HT1080 (cell line): Measurements from ENCODE around the gene DAB2IP. TPM values are rescaled to one million over a fixed set of nuclear protein-coding genes. Genes with fewer than 3 reads are reported as not detected.

Experiments
- DNase-seq: peaks from one replicate; pipeline ENCODE4 v3.0.0-alpha.2; 2015; ENCODE audit warnings: low read depth
- total RNA-seq: library from RNA; depleted of rRNA; stranded (reverse); fragments of >200 nt; shearing (Covaris generic); gene quantifications from 2 replicates; pipeline ENCODE4 v1.2.3, GENCODE V29; 2014

Gene DAB2IP
- total RNA-seq, 1 experiment from 2014 or later: 16.6 TPM

GRCh38 chr9:121773286-121773953 is 122.0 kb downstream of the DAB2IP start:
- DNase-seq: no peak

- no peak for DNase-seq
Measured at GRCh38 chr9:121773954-121774714, 122.7 kb downstream of the DAB2IP start.

- no peak for DNase-seq
Measured at GRCh38 chr9:121774715-121775613, 123.5 kb downstream of the DAB2IP start.

GRCh38 chr9:121776001-121776738 is 124.7 kb downstream of the DAB2IP start:
- DNase-seq: no peak

DNA sequence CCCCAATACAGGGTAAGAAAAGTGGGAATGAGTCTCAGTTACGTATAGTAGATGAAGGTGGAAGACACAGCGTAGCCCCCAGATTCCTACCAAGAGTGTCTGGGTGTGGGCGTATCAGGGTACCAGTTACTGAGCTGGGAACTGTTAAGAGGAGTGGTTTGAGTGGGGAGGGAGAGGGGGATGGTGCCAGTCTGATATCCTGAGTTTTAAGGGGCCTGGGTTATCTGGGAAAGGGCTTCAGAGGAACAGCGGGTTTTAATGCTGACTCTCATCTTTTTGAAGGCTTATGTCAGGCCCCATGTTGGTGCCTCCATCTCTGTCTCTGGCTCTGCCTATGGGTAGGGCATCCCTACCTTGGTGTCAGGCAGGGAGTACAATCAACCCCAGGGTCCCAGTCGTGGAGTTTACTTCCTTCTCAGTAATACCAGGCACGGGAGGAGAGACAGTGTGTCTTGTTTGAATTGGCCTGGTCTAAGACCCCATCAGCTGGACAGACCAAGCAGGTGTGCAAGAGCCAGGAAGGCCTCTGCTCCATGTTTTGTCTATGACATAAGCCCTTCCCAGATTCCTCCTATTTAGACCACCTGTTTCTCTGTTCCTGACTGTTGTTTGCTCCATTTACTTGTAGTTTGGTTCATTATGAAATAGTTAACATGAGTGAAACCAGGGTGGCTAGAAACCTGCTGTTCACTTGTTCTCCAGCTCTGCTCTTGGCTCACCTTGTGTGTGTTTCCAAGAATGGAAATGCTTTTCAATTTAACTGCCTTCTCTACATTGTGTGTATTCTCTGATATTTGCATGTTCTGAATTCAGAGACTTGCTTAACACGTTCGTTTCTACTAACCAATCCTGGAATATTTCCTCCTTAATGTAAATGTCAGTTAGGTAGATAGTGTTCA is 125.6 kb downstream of the DAB2IP start:
- DNase-seq: no peak

DNA sequence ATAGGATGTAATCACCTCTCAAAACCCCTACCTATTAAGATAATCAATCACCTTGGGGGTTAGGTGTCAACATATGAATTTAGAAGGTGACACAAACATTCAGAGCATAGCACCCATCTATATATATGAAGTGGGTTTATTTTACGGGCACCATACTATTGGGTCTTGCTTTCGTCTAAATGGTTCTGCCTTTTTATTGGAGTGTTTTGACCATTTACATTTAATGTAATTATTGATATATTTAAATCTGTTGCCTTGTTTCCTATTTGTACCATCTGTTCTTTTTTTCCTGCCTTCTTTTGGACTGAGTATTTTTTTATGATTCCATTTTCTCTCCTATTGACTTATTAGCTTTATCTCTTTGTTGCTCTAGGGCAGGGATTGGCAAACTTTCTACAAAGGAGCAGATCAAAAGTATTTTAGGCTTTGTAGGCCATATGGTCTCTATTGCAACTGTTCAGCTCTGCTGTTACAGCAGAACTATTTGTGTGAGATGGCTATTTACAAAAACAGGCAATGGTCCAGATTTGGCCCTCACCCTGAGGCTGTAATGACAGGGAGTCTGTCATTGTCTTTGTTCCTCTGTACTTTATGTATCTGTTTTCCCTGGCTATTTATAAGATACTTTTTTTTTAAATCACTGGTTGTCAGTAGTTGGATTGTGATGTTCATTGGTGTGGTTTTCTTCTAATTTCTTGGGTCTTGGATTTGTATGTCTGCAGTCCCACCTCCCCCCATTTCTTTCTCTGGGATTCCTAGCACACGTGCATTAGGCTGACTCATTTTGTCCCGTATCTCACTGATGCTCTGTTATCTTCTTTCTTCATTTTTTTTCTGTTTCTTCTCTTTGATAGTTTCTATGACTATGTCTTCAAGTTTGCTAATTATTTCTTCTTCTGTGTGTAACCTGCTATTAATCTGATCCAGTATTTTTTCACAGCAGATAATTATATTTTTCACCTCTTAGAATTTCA is 127.1 kb downstream of the DAB2IP start:
- no peak for DNase-seq

DNA sequence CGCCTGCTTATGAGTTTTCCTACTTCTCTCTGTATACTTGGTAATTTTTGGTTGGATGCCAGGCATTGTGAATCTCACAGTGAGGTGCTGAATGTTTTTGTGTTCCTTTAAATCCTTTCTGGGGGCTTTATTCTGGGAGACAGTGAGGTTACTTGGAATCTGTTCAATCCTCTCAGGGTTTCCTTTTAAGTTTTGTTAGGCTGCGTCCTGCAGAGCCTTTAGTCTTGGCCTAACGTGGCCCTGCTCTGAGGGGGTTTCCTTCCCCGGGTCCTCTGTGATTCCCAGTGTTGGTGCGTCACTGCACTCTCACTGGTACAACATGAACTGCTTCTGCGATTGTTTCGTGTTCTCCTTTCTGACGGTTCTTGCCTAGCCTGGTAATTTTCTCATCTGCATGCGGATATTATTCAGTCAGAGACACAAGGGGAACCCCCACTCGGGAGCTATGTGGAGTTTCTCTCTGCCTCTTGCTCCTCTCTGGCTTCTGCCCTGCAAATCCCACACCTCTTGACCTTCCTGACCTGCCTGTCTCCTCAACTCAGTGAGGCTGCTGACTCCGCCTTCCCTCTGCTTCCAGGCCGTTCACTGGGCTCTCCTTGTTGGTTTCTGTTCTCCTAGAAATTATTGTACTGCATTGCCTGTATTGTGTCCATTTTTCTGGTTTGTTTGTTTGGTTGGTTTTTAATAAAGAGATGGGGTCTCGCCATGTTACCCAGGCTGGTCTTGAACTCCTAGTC is 128.1 kb downstream of the DAB2IP start:
- DNase-seq: no peak

DNA sequence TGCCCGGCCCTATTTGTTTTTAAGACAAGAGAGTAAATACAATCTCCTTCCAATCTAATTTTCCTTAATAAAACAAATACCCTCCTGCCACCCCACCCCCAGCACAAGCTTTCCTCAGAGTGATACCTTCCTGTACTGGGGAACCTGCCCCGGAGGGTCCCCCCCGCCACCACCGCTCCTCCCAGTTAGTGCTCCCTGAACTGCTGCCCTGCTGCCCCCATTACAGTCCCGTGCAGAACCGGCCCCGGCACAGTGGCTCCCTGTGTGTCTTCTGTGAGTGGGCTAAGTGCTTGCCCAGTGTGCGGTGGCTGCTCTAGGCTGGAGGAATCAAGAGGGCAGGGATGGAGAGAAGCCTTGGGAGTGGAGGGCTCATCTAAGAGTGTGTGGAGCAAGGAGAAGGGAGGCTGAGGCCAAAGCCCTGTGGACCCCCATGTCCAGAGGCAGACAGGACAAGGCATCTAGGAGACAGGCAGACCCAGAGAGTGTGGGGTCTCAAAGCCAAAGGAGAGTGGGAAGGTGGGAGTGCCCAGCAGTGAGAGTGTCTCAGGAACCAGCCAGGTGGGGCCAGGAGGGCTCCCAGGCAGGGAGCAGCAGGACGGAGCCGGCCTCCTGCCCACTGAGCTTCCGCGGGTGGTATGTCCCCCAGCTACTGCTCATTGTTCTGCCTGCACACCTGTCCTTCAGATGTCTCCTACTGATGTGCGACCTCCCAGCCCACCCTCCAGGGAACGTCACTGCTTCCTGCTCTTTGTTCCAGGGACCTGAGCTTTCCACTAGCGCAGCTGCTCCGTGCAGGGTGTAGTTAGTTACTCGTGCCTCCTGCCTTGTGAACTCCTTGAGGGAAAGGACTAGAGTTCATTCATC is 129.0 kb downstream of the DAB2IP start:
- DNase-seq: no peak

DNA sequence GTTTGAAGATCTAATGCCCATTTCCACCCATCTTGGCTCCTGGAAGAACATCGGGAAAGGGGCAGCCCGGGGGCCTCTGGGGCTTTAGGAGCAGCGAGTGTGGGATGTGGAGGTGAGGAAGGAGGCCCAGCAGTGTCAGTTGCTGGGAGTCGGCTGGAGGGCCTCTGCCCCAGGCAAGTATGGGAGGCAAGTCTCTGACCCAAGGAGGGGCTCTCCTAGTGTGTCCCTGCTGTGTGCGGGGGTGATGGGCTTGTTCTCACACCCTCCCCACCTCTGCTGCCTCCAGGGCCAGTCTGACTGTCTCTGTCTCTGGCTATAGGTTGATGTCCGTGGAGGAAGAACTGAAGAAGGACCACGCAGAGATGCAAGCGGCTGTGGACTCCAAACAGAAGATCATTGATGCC is 129.7 kb downstream of the DAB2IP start:
- DNase-seq: no peak

DNA sequence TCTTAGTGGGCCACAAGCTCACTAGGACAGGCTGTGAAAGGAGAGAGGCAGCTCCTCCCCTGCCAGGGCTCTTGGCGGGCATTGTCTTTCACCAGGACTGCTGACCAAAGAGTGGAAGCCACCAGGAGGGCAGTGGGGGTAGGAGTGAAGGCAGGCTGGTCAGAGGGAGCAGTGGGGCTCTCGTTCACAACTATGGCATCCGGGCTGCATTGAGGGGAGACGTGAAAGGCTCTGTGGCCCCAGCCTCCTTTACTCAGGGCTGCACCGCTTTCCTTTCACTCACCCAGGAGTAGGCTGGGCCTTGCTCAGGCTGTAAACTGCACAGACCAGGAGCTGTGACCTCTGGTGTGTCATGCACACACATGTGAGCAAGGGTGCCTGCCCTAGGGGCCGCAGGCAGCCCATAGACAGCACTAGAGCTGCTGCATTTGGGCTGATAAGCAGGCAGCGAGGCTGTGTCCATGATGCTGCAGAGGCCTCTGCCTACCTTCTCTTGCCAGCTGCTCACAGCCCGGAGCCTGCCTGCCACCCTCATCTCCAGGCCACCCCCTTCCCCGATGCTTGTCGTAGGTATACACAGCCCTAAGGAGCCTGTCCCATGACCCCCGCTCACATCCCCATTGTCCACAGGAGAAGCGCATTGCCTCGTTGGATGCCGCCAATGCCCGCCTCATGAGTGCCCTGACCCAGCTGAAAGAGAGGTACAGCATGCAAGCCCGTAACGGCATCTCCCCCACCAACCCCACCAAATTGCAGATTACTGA is 130.4 kb downstream of the DAB2IP start:
- DNase-seq: no peak

GRCh38 chr9:121782514-121783110 is 131.2 kb downstream of the DAB2IP start:
- no peak for DNase-seq

GRCh38 chr9:121783111-121783510 is 131.7 kb downstream of the DAB2IP start:
- no peak for DNase-seq

DNA sequence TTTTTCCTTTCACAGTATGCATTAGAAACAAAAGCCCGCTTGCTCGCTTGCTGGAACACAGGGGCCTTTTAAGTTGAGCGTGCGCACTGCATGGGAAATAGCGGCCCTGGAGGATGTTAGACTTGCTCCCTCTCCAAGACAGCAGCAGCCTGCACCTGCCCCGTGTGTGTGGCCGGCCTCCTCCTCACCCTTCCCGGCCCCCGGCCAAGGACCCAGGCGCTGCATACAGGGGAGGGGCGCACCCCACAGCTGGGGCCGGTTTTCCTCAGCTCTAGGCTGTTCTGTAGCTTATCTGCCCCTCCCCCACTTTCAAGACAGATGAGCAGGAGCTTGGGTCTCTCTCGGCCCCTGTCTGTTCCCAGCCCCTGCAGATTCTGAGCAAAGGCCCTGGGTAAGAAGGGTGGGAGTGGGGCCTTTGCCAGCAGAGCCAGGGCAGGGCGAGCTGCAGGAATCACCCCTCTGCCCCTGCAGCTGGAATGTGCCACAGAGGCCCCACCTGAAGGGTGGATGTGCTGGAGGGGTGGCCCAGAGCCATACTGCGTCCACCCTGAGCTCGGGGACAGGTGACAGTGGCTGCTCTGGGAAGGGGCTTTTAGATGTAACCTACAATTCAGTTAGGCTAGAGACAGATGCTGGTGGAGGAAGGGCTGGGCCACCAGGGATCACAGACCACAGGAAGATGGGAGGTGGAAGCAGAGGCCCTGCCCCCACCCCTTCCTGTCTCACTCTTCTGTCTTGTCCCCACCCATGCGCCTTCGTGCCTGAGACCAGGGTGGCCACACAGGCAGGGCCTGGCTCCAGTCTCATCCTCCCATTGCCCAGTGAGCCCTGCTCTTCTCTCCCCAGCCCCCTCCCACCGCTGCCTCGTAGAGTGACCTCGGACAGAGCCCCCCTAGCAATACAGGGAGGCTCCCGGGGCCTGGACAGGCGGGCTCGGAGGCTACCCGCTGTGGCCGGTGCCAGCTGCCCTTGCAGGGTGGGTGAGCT is 132.4 kb downstream of the DAB2IP start:
- DNase-seq: no peak

- no peak for DNase-seq
Measured at GRCh38 chr9:121784731-121785411, 133.4 kb downstream of the DAB2IP start.
